HG03432 (cell line): ENCODE measurements around the gene CLSTN3.
"Not testable (repeated sequence)": the region's sequence is repeated elsewhere in the genome, so short reads cannot be mapped to it uniquely, and the experiment has no call there.

Experiments used
- ATAC-seq: cut with Tn5 transposase; IDR thresholded peaks from one replicate; pipeline ENCODE4 v1.9.1; 2021; ENCODE audit warnings: mild to moderate bottlenecking, moderate library complexity; ENCODE audit not compliant: unreplicated experiment

Gene CLSTN3

DNA sequence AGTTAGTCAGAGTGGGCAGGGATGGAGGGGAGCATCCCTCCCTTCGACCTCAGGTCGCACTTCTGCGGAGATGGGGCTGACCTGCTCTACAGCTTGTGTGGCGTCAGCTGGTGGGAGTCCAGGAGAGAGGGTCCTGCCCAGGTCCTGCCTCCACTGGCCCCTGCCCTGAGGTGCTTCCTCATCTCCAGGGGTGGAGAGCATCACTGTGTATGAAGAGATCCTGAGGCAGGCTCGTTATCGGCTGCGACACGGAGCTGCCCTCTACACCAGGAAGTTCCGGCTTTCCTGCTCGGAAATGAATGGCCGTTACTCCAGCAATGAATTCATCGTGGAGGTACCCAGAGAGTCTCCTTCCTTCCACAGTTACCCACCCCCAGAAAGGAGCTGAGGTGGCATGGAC is 20.2 kb downstream of the CLSTN3 start:
- ATAC-seq: no peak

GRCh38 chr12:7150841-7151240 is 20.7 kb downstream of the CLSTN3 start:
- ATAC-seq: no peak

DNA sequence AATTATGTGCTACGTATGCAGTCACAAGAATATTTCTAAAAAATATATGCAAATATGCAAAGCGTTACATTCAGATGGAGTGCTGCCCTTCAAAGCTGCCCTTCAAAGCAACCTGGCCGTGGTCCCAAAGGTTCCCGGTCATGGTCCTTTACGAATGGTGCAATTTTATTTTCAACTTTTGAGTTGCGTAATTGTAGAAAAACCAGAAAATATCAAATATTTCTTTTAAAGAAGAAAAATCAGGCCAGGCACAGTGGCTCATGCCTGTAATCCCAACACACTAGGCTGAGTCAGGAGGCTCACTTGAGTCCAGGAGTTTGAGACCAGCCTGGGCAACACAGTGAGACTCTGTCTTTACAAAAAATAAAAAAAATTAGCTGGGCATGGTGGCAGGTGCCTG is 21.4 kb downstream of the CLSTN3 start:
- no peak for ATAC-seq

- no peak for ATAC-seq
These were observed 22.6 kb downstream of the CLSTN3 start for GRCh38 chr12:7152818-7153217.

GRCh38 chr12:7154042-7154441 is 23.9 kb downstream of the CLSTN3 start:
- ATAC-seq: no peak

DNA sequence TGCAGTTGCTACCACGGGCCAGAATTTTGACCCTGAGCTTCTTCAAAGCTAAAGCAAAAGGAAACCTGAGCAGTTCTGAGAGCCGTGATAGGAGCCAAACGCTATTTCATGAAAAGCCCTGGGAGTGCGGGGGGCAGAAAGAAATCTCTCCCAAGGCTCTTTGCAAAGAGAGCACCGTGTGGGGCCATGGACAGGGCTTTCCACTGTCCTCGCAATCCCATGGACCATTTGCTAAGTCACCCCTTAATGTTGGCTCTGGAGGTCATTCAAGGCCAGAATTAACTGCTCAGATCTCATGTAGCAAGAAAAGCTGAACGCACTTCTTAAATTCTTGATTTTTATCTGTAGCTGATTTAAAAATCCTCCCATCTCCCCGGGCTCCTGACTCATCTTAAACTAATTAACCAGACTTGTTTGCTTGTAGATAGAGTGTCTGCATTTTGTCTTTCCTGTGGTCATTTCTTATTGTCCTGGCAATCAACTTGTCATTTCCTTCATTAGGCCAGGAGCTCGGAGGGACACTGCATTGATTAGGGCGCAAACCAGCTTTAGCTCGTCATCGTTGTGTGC is 24.8 kb downstream of the CLSTN3 start:
- ATAC-seq: no peak

DNA sequence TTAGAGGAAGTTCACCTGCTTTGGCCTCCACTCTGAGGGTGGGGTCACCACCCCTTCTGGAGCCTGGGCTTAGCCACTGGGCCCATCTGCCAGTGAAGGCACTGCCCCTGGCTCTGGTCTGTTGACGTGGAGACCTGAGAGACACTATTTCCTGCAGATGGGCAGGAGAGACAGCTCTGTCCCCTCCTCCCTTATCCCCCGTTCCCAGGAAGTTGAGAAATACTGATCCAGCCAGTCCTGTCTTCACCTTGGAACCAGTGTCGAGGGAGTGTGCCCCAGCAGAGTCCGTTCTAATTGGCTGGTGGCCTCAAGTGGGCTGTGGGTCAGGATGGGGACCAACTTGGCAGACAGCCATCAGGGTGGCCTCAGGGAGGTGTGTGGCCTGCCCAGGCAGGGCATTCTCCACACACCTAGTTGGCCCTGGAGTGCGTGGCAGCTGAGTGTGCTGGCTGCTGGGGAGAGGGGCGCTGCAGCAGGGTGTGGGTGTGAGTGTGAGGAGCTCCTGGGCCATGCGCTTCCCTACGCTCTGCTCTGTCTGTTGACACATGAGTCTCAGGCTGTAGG is 25.4 kb downstream of the CLSTN3 start:
- ATAC-seq: no peak

DNA sequence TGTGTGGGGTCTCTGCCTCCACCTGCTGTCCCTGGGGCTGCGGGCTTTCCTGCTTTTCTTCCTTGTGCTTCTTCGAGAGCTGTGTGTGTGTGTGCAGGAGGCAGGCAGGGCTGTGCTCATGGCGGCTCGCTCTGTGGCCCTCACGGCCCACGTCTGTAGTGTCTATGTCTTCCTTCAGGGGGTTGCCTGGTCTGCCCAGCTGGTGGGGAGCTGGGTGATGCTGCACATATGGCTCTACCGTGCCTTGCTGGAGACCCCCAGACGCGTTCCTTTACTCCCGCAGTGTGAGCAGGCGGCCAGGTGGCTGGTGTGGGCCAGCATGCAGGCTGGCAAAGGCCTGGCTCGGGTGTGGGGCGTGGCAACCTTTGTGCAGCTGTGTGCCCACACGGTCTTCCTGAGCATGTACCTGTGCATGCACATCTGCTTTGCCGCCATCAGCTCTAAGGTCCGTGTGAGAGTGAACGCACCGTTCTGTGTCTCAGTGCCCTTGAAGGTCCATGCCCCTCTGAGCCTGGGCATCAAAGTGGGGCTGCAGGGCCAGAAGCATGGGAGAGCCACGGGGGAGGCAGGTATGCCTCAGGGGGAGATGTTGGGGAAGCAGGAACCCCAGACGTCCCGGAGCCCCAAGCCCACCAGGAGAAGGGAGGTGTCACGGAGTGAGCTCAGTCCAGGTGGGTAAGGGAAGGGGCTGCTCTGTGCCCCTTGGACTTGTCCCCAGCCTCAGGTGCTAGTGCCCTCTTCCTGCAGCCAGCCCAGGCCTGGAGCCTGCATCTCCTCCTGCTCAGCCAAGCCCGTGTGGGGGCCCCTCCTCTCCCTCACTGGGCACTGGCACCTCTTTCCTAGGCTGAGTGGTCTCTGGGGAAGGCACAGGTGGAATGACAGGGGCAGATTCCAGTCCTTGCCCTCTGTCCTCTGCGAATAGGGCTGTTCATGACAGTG is 26.4 kb downstream of the CLSTN3 start:
- ATAC-seq: no peak

- no peak for ATAC-seq
These were observed 27.2 kb downstream of the CLSTN3 start for GRCh38 chr12:7157391-7157790.

- no peak for ATAC-seq
These were observed 28.8 kb downstream of the CLSTN3 start for GRCh38 chr12:7158781-7159609.

DNA sequence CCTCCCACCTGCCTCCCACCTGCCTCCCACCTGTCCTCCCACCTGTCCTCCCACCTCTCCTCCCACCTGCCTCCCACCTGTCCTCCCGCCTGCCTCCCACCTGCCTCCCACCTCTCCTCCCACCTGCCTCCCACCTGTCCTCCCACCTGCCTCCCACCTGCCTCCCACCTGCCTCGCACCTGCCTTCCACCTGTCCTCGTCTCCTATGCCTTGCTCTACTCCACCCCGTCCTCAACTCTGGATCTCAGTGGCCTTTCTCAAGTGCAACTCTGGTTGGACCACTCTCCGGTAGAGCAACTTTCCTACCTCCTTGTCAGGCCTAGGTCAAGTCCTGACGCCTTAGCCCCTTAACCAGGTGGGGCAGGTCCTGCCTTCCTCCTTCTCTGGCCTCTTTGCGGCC is 30.0 kb downstream of the CLSTN3 start:
- ATAC-seq: no peak

GRCh38 chr12:7161327-7161726 is 31.2 kb downstream of the CLSTN3 start:
- no peak for ATAC-seq

DNA sequence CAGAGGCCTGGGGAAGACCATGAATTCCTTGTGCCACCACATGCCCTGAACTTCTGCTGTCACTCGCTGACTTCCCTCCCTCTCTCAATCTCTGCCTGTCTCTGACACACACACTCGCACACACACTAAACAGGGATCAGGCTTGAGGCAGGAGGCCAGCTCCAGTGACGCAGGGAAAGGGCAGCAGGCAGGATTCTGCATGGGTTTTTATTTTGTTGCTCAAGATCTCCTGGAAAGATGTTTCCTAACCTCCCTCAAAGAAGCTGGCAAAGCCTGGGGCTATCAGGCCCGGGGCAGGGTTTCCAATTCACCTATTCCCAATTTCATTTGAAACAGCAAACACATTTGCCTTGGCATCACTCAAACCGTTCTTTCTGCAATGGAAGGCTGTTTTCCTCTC is 31.6 kb downstream of the CLSTN3 start:
- no peak for ATAC-seq

DNA sequence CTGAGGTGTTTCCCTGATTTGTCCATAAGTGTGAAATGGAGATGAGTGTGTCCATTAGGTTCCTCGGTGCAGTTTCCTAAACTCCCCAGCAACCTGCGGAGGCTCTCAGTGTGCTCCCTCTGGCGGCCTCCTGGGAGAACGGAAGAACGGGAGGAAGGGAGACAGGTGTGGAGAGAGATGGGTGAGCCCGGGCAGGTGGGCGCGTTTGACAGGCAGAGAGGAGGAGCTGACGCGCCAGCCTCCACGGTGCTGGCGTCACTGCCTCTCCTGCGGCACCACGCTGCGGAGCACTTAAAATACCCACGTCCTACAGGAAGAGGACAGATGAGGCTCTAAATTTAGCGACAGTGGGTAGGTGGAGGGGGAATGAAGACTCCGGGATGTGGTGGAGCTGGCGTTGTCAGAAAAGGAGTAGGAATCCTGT is 32.5 kb downstream of the CLSTN3 start:
- no peak for ATAC-seq

- ATAC-seq: no peak
These were observed 39.8 kb downstream of the CLSTN3 start for GRCh38 chr12:7169951-7170350.

- ATAC-seq: no peak
These were observed 41.7 kb downstream of the CLSTN3 start for GRCh38 chr12:7171854-7172253.

GRCh38 chr12:7175493-7175892 is 45.3 kb downstream of the CLSTN3 start:
- ATAC-seq: no peak

DNA sequence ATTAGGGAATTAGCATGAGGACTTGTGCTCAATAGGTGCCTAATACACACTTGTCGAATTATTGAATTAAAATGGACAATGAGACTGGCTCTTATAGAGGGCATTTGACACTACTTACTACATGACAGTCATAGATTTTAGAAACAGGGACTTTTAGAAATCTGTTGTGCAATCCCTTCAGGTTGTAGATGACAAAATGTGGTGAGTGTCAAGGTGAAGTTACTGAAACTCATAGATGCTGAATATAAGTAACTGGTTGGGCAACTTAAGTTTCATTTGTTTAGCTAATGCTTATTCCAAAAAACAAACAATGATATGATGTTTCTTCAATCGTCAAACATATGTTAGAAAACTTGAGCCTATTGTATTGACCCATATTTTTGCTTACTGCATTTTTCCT is 46.4 kb downstream of the CLSTN3 start:
- no peak for ATAC-seq

- ATAC-seq: no peak
These were observed 48.3 kb downstream of the CLSTN3 start for GRCh38 chr12:7178481-7178880.

GRCh38 chr12:7180685-7181084 is 50.5 kb downstream of the CLSTN3 start:
- ATAC-seq: no peak

DNA sequence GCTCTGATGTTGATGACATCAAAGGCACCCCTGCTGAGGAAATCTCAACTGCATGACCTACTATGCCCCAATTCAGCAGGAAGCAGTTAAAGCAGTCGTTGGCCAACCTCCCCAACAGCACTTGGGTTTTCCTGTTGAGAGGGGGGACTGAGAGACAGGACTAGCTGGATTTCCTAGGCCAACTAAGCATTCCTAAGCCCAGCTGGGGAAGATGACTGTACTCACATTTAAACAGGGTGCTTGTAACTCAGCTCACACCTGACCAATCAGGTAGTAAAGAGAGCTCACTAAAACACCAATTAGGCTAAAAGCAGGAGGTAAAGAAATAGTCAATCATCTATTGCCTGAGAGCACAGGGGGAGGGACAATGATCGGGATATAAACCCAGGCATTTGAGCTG is 55.9 kb downstream of the CLSTN3 start:
- ATAC-seq: not testable (repeated sequence)
